PC-9 (cell line): ENCODE measurements around the gene PSPN.

Experiments used
- EZH2 ChIP-seq: fragments of 200-600 bp; sonication (generic); IDR thresholded peaks from 2 replicates; pipeline ENCODE4 v1.8.0; 2017; ENCODE audit warnings: antibody characterized with exemption, low read depth
- TF ChIP-seq, protein P1 (sequence below): fragments of 200-600 bp; sonication (generic); conservative IDR thresholded peaks from 2 replicates; pipeline ENCODE4 v1.6.1; 2017; ENCODE audit warnings: mixed run types, antibody characterized with exemption, mild to moderate bottlenecking, moderate library complexity

DNA sequence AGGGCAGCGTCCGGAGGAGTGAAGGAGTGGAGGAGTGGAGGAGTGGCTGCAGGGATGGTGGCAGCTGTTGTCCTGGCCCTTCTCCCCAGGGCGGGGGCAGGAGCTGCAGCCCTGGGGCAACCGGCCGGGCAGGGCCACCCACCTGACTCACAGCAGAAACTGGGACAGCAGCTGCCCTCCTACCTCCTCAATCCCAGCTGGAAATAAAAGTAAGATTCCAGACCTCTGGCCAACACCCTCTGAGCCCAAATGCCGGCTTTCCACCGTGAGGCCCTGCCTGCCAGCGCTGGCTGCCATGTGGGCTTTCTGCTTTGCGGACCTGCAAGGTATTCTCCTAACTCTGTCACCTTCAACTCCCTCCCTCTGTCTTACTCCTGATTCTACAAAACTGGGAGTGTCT, 17.7 kb downstream of the PSPN start:
- TF ChIP-seq, protein P1, sequence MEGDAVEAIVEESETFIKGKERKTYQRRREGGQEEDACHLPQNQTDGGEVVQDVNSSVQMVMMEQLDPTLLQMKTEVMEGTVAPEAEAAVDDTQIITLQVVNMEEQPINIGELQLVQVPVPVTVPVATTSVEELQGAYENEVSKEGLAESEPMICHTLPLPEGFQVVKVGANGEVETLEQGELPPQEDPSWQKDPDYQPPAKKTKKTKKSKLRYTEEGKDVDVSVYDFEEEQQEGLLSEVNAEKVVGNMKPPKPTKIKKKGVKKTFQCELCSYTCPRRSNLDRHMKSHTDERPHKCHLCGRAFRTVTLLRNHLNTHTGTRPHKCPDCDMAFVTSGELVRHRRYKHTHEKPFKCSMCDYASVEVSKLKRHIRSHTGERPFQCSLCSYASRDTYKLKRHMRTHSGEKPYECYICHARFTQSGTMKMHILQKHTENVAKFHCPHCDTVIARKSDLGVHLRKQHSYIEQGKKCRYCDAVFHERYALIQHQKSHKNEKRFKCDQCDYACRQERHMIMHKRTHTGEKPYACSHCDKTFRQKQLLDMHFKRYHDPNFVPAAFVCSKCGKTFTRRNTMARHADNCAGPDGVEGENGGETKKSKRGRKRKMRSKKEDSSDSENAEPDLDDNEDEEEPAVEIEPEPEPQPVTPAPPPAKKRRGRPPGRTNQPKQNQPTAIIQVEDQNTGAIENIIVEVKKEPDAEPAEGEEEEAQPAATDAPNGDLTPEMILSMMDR: no peak
- TF ChIP-seq EZH2: no peak
